ENCODE measurements around the gene CDC42EP4.

The CDC42EP4 gene

GRCh38 chr17:73268582-73269328 is 43.0 kb downstream of the CDC42EP4 start:
- Histone ChIP-seq H3K27me3 (ENCODE audit: insufficient read depth, low read length, poor library complexity) (no peaks in the 10 kb centered on the region), H3K79me2 (ENCODE audit: insufficient read depth, low read length) (no peaks in the 10 kb centered on the region), H3K27ac (ENCODE audit: low read length) (no peak overlapping the region), H2AFZ (ENCODE audit: low read depth, low read length) (no peak overlapping the region), H3K4me1 (ENCODE audit: insufficient read depth, low read length) (no peaks in the 10 kb centered on the region), H3K9me3 (ENCODE audit: insufficient read depth, low read length, severe bottlenecking) (no peaks in the 10 kb centered on the region), H3K36me3 (ENCODE audit: insufficient read depth, low read length) (no peaks in the 10 kb centered on the region), H3K9ac (ENCODE audit: low read depth, low read length) (no peak overlapping the region), H3K4me2 (ENCODE audit: insufficient read depth, low read length) (no peak overlapping the region), H3K4me3 (ENCODE audit: low read depth in 1 of 2, low read length in 2 of 2) (no peak overlapping the region), H4K20me1 (ENCODE audit: insufficient read depth, low read length) (no peaks in the 10 kb centered on the region)
- no peak for ATAC-seq (ENCODE audit: insufficient read depth, low read depth)
- no peak for DNase-seq
- no peak for TF ChIP-seq EZH2 (IDR thresholded peaks at IDR 0.05; ENCODE audit: borderline replicate concordance, low read depth, low read length, severe bottlenecking)
- TF ChIP-seq CTCF (IDR thresholded peaks at IDR 0.05; ENCODE audit: borderline replicate concordance, extremely low read depth, low read length, poor library complexity, severe bottlenecking), result no peak

GRCh38 chr17:73267648-73268537 is 43.9 kb downstream of the CDC42EP4 start:
- Histone ChIP-seq H3K27ac (ENCODE audit: low read length) (no peak overlapping the region), H3K36me3 (ENCODE audit: insufficient read depth, low read length) (no peaks in the 10 kb centered on the region), H4K20me1 (ENCODE audit: insufficient read depth, low read length) (no peaks in the 10 kb centered on the region), H3K9me3 (ENCODE audit: insufficient read depth, low read length, severe bottlenecking) (no peaks in the 10 kb centered on the region), H3K79me2 (ENCODE audit: insufficient read depth, low read length) (no peaks in the 10 kb centered on the region), H3K27me3 (ENCODE audit: insufficient read depth, low read length, poor library complexity) (no peaks in the 10 kb centered on the region), H2AFZ (ENCODE audit: low read depth, low read length) (no peak overlapping the region), H3K4me2 (ENCODE audit: insufficient read depth, low read length) (no peak overlapping the region), H3K9ac (ENCODE audit: low read depth, low read length) (no peak overlapping the region), H3K4me1 (ENCODE audit: insufficient read depth, low read length) (no peaks in the 10 kb centered on the region), H3K4me3 (ENCODE audit: low read depth in 1 of 2, low read length in 2 of 2) (no peak overlapping the region)
- ATAC-seq (ENCODE audit: insufficient read depth, low read depth) (no peak), DNase-seq (no peak)
- TF ChIP-seq CTCF (IDR thresholded peaks at IDR 0.05; ENCODE audit: borderline replicate concordance, extremely low read depth, low read length, poor library complexity, severe bottlenecking), result no peak
- no peak for TF ChIP-seq EZH2 (IDR thresholded peaks at IDR 0.05; ENCODE audit: borderline replicate concordance, low read depth, low read length, severe bottlenecking)

GRCh38 chr17:73266796-73267195 is 45.0 kb downstream of the CDC42EP4 start:
- Histone ChIP-seq H3K4me3 (ENCODE audit: low read depth in 1 of 2, low read length in 2 of 2) (no peak overlapping the region), H3K36me3 (ENCODE audit: insufficient read depth, low read length) (no peaks in the 10 kb centered on the region), H4K20me1 (ENCODE audit: insufficient read depth, low read length) (no peaks in the 10 kb centered on the region), H3K9ac (ENCODE audit: low read depth, low read length) (no peak overlapping the region), H3K4me2 (ENCODE audit: insufficient read depth, low read length) (no peak overlapping the region), H3K79me2 (ENCODE audit: insufficient read depth, low read length) (no peaks in the 10 kb centered on the region), H3K9me3 (ENCODE audit: insufficient read depth, low read length, severe bottlenecking) (no peaks in the 10 kb centered on the region), H2AFZ (ENCODE audit: low read depth, low read length) (no peak overlapping the region), H3K27me3 (ENCODE audit: insufficient read depth, low read length, poor library complexity) (no peaks in the 10 kb centered on the region), H3K4me1 (ENCODE audit: insufficient read depth, low read length) (no peaks in the 10 kb centered on the region), H3K27ac (ENCODE audit: low read length) (no peak overlapping the region)
- ATAC-seq (ENCODE audit: insufficient read depth, low read depth), result no peak
- no peak for TF ChIP-seq CTCF (IDR thresholded peaks at IDR 0.05; ENCODE audit: borderline replicate concordance, extremely low read depth, low read length, poor library complexity, severe bottlenecking)
- TF ChIP-seq EZH2 (IDR thresholded peaks at IDR 0.05; ENCODE audit: borderline replicate concordance, low read depth, low read length, severe bottlenecking), result no peak
- no peak for DNase-seq

Measured in DND-41 (cell line).